ENCODE measurements around the gene RACGAP1.

Gene RACGAP1

DNA sequence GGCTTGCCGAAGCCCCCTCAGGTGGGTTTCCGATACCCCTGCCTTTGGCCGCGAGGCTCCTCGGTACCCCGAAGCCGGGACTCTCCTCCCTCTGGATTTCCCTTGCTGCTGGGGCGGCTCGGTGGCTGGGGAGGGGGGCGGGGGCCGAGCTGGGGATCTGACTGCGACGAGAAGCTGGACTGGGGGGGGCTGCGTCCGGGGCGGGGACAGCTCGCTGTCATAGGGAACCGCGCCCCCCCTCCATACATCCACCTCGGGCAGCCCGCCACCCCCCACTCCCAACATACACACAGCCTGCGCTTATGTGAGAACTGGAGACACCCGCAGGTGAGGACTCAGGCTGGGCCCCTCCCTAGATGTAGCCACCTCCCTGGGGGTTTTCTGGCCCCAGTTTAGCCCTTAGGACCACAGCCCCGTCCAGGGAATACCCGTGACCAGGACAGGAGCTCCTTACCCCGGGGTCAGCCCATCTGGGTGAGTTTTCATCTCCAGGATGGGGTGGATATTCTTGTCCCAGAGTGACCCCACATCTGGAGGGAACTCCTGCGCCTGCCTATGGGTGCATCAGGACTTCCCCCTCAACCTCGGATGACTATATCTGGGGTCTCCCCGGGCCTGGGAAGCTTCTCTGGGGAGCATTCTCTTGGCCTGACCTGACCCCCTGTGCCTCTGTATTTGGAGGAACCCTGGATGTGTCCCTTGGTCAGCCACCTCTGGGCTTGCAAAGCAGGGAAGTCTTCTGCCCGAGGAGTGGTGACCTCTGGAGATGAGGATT is 32.8 kb upstream of the RACGAP1 start:
- H3K27ac ChIP-seq (replicated peaks): no peak overlapping the region
- DNase-seq (ENCODE audit: low read depth in 1 of 2, low spot score in 1 of 2): no peak
- H3K4me3 ChIP-seq (replicated peaks; ENCODE audit: insufficient read depth, low read length): peak overlapping the region; percentile 55
- peaks cover 2% of the 10 kb centered on the region for H3K27me3 ChIP-seq (ENCODE audit: insufficient read depth, poor library complexity, severe bottlenecking)
- TF ChIP-seq POLR2AphosphoS5 (IDR thresholded peaks at IDR 0.05; ENCODE audit: low read depth): no peak
- TF ChIP-seq, protein P1, sequence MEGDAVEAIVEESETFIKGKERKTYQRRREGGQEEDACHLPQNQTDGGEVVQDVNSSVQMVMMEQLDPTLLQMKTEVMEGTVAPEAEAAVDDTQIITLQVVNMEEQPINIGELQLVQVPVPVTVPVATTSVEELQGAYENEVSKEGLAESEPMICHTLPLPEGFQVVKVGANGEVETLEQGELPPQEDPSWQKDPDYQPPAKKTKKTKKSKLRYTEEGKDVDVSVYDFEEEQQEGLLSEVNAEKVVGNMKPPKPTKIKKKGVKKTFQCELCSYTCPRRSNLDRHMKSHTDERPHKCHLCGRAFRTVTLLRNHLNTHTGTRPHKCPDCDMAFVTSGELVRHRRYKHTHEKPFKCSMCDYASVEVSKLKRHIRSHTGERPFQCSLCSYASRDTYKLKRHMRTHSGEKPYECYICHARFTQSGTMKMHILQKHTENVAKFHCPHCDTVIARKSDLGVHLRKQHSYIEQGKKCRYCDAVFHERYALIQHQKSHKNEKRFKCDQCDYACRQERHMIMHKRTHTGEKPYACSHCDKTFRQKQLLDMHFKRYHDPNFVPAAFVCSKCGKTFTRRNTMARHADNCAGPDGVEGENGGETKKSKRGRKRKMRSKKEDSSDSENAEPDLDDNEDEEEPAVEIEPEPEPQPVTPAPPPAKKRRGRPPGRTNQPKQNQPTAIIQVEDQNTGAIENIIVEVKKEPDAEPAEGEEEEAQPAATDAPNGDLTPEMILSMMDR (IDR thresholded peaks at IDR 0.05; ENCODE audit: insufficient read depth, low read length): no peak

DNA sequence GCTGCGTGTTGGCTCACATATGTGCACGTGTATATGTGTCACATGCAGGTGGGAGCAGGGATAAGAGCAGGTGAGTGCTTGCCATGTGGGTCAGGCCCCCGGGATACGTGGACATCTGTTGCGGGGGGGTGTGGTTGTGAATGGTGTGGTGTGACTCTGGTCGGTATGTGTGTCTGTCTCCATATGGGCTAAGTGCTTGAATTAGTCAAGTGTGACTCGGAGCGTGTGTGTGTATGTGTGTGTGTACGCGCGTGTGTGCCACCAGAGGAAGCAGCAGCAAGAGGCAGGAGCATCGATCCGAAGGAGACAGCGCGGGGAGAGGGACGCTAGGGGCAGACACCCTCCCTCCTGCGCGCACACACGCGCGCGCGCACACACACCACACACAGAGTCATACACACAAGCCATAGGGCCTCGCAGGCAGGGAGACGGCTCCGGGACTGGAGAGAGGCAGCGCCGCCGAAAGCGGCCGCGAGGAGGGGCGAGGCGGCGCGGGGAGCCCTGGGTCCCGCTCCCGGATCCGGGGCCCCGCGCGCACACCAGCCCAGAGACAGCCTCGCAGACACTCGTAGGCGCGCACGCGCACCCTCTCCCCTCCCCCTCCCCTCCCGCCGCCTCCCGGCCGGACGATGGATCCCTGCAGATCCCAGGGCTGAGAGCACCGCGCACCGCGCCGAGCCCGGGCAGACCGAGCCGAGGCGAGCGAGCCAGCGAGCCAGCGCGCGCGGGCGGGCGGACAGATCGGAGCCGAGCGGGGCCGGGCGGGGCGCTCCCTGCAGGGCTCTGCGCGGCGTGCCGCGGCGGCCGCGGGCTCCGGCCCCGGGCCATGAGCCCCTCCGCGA is 31.9 kb upstream of the RACGAP1 start, which contains the start of gene ASIC1:
Gene ASIC1 (plus strand): TSS at position 597 of the 842 bp plus-strand sequence. CDS start 1,171 bp downstream, outside the sequence.
- peaks cover 2% of the 10 kb centered on the region for H3K27me3 ChIP-seq (ENCODE audit: insufficient read depth, poor library complexity, severe bottlenecking)
- peak; percentile 54 to 65 for DNase-seq (ENCODE audit: low read depth in 1 of 2, low spot score in 1 of 2)
- peak within 1 kb of the TSS; percentile 55 for H3K4me3 ChIP-seq (replicated peaks; ENCODE audit: insufficient read depth, low read length)
- no peak within 1 kb of the TSS for H3K27ac ChIP-seq (replicated peaks)
- TF ChIP-seq, protein P2, sequence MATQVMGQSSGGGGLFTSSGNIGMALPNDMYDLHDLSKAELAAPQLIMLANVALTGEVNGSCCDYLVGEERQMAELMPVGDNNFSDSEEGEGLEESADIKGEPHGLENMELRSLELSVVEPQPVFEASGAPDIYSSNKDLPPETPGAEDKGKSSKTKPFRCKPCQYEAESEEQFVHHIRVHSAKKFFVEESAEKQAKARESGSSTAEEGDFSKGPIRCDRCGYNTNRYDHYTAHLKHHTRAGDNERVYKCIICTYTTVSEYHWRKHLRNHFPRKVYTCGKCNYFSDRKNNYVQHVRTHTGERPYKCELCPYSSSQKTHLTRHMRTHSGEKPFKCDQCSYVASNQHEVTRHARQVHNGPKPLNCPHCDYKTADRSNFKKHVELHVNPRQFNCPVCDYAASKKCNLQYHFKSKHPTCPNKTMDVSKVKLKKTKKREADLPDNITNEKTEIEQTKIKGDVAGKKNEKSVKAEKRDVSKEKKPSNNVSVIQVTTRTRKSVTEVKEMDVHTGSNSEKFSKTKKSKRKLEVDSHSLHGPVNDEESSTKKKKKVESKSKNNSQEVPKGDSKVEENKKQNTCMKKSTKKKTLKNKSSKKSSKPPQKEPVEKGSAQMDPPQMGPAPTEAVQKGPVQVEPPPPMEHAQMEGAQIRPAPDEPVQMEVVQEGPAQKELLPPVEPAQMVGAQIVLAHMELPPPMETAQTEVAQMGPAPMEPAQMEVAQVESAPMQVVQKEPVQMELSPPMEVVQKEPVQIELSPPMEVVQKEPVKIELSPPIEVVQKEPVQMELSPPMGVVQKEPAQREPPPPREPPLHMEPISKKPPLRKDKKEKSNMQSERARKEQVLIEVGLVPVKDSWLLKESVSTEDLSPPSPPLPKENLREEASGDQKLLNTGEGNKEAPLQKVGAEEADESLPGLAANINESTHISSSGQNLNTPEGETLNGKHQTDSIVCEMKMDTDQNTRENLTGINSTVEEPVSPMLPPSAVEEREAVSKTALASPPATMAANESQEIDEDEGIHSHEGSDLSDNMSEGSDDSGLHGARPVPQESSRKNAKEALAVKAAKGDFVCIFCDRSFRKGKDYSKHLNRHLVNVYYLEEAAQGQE (IDR thresholded peaks at IDR 0.05; ENCODE audit: insufficient replicate concordance, low read depth): no peak
- TF ChIP-seq, protein P1 (IDR thresholded peaks at IDR 0.05; ENCODE audit: insufficient read depth, low read length): no peak
- no peak for TF ChIP-seq SPI1 (IDR thresholded peaks at IDR 0.05; ENCODE audit: borderline replicate concordance, low read depth)
- no peak for TF ChIP-seq GABPA (IDR thresholded peaks at IDR 0.05; ENCODE audit: low read depth)
- no peak for TF ChIP-seq POLR2AphosphoS5 (IDR thresholded peaks at IDR 0.05; ENCODE audit: low read depth)

DNA sequence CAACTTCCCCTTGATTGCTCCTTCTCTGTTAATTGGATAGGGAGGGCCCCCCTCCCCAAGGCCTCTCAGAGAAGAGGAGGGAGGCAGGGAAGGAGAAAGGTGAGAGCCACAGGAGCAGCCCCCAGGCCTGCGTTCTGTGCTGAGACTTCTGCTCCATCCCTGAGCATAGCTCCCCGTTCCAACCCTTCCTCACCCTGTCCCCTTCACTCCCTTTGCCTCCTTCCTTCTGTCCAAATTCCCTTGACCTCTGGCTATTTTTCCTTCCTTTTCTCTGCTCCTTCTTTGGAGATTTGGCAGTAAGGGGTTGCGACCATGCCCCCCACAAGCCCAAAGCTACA is 31.3 kb upstream of the RACGAP1 start:
- DNase-seq (ENCODE audit: low read depth in 1 of 2, low spot score in 1 of 2): no peak
- H3K27ac ChIP-seq (replicated peaks): no peak overlapping the region
- peak overlapping the region; percentile 55; the same call in 1 of the 2 replicates for H3K4me3 ChIP-seq (replicated peaks; ENCODE audit: insufficient read depth, low read length)
- no peak for TF ChIP-seq POLR2AphosphoS5 (IDR thresholded peaks at IDR 0.05; ENCODE audit: low read depth)
- peaks cover 2% of the 10 kb centered on the region for H3K27me3 ChIP-seq (ENCODE audit: insufficient read depth, poor library complexity, severe bottlenecking)

DNA sequence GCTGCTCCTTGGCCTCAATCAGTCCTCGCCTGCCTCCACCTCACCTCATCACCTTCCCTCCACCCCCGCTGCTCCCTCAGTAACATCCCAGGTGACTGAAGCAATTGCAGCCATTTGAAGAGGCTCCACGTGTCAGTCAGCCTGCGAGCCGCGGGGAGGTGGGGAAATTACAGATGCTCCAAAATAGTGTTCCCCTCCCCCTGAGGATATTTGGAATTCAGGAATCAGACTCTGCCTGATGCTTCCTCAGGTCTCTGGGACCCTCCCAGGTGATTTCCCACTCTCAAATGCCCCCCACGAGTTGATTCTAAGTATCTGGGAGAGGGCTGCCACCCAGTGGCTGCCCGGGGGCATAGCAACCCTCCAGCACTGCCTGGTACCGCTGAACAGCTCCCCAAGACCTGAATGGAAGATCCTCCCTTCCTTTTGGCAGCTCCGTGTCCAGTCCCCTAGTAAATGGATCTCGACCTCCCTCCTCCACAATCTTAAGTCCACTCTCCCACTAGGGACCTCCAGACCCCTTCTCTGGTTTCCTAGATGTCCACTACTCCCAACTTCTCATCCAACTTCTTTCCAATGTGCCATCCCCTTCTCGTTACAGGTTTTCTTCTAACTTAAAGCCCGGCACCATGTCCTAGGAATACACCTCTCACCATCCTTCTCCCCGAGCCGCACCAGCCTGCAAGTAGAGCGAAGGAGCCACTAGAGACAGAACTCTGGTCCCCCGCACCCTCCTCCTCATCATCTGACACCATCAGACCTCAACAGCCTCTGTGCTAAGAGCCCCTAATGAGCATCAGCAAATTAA is 30.7 kb upstream of the RACGAP1 start:
- peak in 1 of 2 experiments; percentile 55 for DNase-seq (ENCODE audit: low read depth in 1 of 2, low spot score in 1 of 2)
- TF ChIP-seq, protein P2 (IDR thresholded peaks at IDR 0.05; ENCODE audit: insufficient replicate concordance, low read depth): peak; percentile 73
- TF ChIP-seq, protein P1 (IDR thresholded peaks at IDR 0.05; ENCODE audit: insufficient read depth, low read length): peak; percentile 99
- TF ChIP-seq POLR2AphosphoS5 (IDR thresholded peaks at IDR 0.05; ENCODE audit: low read depth): no peak

More for the DNA sequence above, 30.7 kb upstream of the RACGAP1 start:
- Histone ChIP-seq H3K27me3 (ENCODE audit: insufficient read depth, poor library complexity, severe bottlenecking) (peaks cover 2% of the 10 kb centered on the region), H3K27ac (replicated peaks) (no peak overlapping the region), H3K4me3 (replicated peaks; ENCODE audit: insufficient read depth, low read length) (no peak overlapping the region)

All from HL-60 (cell line).